GM19035 (cell line): ENCODE results near the gene ATP13A5.

Experiments
- ATAC-seq: cut with Tn5 transposase; IDR thresholded peaks from one replicate; pipeline ENCODE4 v1.9.1; 2021; ENCODE audit not compliant: unreplicated experiment

ATP13A5 gene

DNA sequence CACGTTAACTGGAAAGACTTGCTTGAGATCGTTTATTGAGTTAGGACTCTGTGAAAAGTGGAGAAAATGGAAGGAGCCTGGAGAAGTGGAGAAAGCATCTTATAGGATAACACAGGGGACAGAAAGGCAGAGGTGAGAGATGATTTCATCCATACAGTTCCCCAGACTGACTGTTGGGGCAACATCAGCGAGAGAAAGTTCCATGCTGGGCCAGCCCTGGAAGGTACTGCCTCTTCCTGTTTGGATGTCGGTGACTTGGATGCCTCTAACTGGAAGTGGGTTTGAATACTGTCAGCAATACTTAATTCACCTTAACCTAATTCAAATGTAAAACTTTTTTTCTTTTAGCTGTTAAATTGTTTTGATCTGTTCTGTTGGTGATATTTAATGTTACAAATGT, 32.3 kb downstream of the ATP13A5 start:
- ATAC-seq, result no peak

- no peak for ATAC-seq
Measured at GRCh38 chr3:193345431-193345830, 33.1 kb downstream of the ATP13A5 start.

DNA sequence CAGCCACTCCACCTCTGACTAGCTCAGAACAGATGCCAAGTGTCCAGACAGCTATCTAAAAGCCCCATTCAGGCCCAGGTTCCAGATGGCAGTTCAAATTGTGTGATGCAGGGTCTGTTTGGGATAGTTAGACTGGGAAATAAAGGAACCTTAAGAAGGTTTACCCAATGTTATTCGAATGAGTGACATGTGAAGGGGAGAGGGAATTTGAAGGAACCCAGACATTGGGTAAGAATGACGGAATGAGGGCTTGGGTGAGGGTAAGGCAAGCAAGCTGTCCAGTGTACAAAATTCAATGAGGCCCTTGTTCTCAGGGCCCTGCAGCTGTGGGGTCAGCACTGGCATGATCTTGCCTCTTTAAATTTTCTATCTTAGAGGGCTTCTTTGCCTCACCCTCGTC, 34.1 kb downstream of the ATP13A5 start:
- no peak for ATAC-seq

GRCh38 chr3:193343726-193344222, 34.8 kb downstream of the ATP13A5 start:
- no peak for ATAC-seq

DNA sequence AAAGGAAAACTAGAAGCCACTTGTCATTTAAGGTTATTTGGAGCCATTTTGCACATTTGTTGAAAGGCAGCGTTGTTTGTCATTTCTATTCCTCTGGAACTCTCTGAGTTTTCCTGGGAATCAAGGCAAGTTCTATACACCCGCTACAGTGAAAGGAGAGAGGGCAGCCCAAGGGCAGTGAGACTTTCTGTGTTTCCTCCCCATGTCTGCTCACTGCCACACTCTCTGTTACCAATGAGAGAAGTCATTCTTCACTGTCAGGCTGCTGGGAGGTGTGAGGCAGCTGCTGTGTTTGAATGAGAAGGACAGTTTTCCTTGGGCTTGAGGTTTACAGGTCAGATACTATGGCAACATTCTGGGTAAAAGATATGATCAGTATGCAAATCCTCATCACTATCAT, 36.0 kb downstream of the ATP13A5 start:
- no peak for ATAC-seq

- ATAC-seq, result no peak
Measured at GRCh38 chr3:193335031-193335430, 43.5 kb downstream of the ATP13A5 start.

DNA sequence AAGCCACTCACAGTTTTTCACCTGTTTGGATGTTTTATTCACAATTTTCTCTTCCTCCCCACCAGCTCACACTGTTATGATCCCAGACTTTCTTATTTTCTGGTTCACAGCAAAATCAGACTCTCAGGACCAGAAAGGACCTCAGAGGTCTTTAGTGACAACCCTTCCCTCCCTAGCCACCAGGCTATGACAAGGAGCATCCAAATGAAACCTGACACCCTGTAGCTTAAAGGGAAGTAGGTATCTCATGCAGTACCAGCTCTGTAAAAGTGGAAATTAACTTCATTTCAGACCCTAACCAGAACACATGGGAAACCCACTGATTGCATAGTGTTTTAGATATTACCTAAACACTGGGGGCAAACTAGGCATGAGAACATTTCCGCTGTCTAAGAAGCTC, 45.3 kb downstream of the ATP13A5 start:
- no peak for ATAC-seq

DNA sequence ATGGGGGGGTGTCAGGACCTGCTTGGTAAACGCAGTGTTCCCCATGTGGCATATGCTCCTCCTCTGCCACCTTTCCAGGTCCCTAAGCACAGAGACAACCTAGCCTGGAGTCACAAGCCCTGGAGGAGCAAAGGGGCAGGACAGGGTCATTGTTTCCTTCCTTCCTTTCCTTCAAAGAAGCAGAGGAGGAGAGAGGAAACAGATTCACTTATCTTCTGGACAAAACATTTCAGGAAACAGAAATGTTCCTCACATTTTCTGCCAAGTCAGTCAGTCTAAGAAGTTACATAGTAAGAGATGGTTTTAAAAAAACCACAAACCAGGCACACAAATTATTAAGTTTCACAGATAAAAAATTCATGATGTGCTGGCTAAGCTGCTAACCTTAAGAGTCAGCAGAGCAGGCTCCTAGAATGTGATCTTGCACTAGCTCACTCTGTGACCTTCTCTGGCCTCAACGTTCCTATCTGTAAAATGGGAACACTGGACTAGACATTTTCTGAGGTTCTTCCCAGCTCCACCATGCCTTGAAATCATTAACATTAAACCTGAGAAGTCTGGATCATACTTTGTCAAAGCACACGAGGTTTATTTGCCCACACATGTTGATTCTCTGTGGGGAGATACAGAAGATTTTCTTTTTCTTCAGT, 47.9 kb downstream of the ATP13A5 start:
- no peak for ATAC-seq

DNA sequence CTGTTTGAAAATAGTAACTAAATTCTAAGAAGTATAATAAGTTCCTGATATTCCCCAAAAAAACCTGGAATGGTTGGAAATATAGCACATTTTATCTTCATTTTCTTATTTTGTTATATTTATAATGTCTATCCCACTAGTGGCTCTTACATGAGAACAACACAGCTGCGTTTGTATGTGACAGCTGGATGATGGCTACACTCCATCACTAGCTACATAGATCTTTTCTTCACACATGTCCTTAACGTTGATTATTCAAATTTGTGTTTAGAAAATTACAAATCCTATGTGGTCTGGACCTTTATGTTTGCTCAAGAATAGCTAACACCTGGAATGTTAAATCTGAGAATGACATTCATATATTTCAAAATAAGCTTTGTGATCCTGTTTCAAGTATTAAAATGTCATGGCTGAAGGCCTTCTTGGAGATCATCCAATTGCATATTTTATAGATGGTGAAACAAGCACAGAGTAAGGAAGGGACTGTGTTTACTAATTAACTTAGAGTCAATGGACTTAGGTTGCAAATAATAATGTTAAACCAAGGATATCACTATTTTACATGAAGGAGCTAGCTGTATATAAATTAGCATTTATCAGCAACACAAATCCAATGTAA, 60.8 kb downstream of the ATP13A5 start:
- no peak for ATAC-seq

DNA sequence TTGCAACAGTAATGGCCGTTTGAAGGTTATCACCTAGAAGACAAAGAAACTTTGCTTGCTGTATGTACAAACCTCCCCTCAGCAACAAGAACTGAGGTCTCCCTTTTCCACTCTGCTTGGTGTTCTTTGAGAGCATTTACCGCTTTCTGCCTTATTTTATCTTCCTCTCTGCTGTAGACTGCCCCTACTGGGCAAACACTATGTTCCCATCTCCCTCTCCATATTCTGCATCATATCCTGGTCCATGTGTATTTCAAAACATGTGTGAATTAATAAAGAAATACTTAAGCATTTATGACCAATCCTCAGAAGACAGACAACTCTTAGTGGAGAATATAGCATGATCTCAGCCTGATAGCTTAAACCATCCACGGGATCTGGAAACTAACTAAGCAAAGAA, 64.4 kb downstream of the ATP13A5 start:
- ATAC-seq, result no peak

- ATAC-seq, result no peak
Measured at GRCh38 chr3:193313061-193313958, 65.2 kb downstream of the ATP13A5 start.

DNA sequence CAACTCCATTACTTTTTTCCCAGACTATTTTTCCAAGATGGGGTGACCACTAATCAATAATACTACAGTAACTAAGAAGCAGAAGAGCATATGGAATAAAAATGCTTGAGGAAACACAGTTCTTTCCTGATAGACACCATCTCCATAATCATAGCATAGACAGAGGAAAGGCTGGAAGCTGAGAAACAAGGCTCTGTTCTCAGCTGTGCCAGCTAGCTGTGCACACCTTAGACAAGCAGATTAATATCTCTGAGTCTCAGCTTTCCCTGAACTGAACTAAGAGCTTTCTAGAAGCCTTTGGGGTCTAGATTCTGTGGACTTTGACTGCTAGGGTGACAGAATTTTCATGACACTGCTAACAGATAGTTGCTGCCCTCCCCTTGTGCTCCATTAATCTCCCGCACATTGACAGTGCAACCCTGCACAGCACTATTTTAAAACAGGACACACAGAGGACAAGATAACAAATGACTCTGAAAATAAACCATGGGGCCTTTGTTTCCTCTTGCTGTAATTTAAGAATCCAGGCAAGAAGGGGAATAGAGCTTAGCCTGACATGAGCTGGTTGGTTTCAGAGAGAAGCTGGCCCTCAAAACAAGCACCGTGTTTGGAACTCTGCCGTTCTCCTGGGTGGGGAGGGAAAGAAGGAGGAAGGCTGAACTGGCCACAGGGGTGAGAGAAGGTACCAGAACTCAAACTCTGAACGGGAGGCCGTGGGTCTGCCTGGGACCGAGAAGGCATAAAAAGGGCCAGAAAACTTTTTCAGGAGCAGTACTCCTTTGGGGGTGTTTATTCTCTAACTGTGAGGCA, 67.4 kb downstream of the ATP13A5 start:
- no peak for ATAC-seq

- no peak for ATAC-seq
Measured at GRCh38 chr3:193305356-193305755, 73.2 kb downstream of the ATP13A5 start.

- ATAC-seq, result no peak
Measured at GRCh38 chr3:193301433-193301832, 77.1 kb downstream of the ATP13A5 start.

- ATAC-seq, result no peak
Measured at GRCh38 chr3:193297421-193297820, 81.1 kb downstream of the ATP13A5 start.

DNA sequence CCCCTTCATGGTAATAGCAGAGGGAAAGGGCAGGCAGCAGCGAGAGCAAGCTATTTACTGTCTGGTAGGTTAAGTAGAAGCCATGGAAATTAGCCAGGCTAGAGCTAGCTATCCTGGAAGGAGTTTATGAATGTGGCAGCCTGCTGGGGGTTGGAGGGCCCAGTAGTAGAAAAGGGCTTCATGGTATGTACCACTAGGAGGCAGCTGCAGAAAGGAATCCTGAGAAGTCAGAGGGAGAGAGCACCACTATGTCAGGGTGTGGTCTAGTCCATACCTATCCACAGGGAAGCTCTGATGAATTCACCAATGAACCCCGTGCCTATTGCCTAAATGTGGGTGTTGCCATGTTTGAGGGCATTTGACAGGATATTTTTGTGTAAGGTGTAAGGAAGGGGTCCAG, 82.6 kb downstream of the ATP13A5 start:
- no peak for ATAC-seq

DNA sequence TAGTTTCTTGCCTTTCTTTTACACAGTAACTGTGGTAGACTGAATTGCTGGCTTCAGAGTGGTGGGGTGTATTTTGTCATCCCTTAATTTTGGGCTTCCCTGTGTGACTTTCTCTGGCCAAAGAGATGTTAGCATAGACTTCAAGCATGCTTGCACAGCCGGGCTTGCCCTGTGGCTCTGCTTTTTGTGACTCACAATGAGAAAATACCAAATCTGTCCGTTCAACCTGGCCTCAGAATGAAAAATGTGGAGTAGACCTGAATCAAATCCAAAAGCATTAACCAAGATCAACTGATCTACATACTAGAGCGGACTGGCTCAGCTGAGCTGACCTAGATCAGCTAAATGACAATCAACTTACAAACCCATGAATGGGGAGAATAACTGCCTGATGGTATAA, 86.2 kb downstream of the ATP13A5 start:
- no peak for ATAC-seq

DNA sequence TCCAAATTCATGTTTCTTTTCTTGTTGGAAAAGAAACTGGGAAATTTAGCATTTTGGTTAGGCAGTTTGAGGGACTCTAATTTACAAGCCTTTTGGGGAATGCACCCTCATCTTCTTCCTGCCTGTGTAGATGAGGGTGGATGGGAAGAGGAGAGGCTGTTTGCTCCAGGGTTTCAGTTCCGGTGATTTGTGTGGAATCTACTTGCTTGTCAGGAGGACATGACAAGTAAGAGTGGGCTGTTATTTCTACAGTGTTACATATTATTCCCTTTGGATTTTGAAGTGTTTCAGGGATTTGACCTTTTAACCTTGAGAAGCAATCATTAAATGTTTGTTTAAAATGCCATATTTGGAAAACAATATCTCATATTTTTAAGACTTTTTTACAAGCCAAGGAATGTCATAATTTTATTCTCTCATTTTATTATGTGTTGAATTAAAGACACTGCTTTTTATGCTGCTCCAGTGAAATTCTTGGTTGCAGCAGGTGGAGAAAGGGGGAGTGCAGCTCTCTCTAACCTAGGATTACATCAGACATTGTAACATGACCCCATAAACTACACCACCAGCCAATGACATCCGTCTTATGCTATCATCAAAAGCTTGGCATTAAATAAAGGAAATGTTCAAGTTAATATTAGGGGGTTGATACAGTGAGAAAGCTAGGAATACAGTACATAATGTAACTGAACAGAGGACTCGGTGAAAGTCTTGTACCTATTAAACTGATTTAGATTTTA, 107.3 kb downstream of the ATP13A5 start:
- ATAC-seq, result no peak

- ATAC-seq, result no peak
Measured at GRCh38 chr3:193270451-193270850, 108.1 kb downstream of the ATP13A5 start.

- ATAC-seq, result no peak
Measured at GRCh38 chr3:193269343-193270028, 109.1 kb downstream of the ATP13A5 start.
